HG03571 (cell line): Measurements from ENCODE around the gene SERGEF.

Experiments used
- ATAC-seq: cut with Tn5 transposase; IDR thresholded peaks from one replicate; pipeline ENCODE4 v1.9.1; 2021; ENCODE audit not compliant: unreplicated experiment

SERGEF gene

DNA sequence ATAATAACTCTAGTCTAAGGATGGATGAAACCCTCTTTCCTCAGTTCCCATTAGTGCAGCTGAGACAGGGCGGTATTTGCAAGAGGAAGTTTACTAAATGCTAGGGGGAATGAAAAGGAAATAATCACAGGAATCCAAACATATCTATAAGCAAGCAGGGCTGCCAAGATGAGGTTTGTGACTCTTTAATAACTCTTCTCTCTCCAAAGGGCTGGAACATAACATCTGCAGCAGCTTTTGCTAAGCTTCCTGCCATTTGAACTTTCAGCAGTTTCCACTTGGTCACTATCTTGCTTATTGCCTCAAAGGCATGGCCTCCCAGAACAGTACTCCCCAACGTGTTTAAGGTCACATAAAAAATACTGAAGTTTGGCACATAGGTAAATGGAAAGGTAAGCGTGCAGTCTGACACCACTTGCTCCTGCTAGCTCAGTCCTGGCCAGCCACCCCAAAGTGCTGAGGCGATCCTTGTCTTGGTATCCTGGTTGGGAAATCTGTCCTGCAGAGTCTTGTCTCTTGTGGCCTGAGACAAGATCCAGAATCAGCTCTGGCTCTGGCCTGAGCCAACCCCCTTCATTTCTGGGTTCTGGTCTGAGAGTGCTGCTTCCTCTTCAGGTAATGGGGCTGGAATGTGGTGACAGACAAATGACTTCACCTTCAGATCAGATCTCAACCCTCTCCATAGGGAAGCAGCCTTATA is 196.5 kb downstream of the SERGEF start:
- no peak for ATAC-seq

DNA sequence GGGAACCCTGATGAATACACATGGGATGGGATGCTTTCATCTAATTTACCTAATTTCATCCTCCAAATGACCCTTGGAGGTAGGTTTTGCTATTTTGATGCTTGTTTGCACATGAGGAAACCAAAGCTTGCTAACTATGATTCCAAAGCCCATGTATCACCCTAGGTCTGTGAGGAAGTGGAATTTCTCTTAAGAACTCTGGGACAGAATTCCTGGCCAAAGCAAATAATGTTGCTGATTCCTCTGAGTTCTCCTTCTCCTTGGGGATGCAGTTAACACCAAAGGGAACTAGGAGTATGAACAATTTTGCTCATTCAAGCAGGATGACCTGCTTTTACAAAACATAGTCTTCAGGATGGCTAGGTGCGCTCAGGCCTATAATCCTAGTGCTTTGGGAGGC is 198.3 kb downstream of the SERGEF start:
- ATAC-seq, result no peak

DNA sequence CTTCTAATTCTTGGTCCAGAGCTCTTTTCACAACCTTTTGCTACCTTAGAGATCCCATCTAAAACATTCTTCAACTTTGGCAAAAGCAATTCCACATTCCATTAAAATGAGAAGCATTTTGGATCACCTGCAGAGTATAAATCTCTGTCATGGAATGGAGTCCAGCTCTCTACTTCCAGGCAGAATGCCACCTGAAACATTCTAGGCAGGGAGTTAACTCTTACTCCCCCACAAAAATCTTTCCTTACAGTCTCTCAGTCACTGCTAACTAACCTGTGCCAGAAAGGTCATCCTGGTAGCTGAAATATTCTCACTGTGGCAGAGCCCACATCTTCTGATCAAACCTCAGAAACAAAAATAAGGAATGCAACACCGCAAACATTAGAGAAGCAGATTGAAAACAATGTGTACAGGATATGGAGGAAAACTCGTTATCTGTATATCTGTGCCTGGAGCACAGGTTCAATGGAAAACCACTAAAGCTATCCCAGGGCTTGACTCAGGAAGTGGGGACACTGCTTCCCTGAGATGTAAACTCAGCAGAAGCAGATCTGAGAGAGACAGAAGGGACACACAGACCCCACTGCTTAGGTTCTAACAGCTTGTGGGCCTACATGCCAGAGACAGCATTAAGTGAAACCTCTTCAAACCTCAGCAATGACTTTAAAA is 199.3 kb downstream of the SERGEF start:
- no peak for ATAC-seq

DNA sequence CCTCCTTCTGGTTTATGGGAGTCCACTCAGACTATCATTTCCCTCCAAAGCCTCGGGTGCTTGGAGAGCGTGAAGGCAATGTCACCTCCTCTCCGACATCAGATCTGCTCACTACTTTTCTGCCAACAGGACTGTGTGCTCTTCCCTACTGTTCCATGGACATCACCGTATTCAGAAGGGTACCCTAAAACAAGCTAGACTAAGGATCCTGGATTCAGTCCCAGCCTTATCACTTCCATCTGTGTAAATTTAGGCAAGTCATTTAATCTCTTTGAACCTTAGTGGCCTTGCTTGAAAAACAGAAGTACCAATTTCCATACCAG is 200.0 kb downstream of the SERGEF start:
- ATAC-seq, result no peak

DNA sequence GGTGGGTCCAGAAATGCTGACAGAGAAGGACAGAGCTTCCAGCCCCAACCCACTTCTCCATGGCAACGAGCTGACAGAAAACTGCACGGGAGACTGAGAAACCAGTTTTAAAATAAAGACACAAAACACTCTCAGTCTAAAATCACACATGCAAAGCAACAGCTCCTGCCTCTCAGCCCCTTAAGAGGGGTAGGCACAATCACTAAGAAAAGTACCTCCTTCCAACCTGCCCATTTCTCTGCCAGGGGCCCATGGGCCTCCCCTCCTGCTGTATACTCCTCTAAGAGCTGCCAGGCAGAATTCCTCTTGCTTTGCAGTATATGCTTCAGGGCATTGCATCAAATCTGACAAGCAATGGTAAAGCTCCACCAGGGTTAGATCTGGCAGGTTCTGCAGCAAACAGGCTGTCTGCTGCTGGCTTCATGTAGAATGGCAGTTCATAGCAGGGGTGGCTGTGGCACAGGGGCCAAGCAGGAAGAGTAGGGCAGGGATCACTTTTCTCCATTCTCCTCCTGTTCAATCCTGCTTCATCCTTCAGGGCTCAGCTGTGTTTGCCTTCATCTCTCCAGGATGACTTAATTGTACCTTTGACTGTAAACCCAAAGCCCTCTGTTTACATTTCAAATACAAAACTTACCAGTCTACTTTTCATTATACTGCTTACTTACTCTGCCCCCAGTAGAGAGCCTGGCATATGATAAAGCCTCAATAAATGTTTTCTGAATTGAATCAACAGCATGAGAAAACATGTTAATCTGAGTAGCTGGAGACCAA is 200.6 kb downstream of the SERGEF start:
- no peak for ATAC-seq

DNA sequence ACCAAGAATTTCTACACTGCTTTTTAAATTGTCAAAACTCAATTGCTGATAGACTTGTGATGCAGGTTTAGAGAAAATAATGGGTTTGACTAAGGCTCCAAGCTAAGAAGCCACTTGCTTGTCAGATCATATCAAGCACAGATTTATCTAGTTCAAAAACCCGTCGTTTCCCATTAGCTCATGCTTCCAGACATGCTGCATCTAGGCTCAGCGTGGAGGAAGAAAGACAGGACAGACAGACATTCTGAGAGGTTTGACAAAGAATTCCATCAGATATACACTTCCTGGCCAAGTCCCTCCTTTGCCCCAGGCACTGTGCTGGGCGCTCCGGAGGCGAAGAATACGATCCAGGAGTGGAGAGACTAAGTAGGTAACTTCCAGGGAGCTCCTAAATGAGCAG is 201.5 kb downstream of the SERGEF start:
- no peak for ATAC-seq

DNA sequence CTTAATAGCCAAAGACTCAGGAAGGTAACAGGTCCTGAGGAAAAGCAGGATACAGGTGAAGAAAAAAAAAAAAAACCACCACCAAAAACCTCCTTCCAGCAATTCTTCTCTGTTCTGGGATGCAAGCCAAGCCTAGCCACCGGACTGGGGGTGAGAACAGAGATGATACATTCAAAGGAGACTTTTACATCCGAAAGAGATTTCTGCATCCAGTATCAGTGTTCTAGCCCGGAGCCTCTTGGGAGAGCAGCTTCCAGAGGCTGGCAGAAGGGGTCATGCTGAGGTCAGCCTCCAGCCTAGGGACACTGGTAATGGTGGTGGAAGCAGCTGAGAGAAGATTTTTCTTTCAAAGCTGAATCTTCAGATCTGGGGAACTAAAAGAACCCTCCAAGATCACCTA is 202.1 kb downstream of the SERGEF start:
- ATAC-seq, result no peak

DNA sequence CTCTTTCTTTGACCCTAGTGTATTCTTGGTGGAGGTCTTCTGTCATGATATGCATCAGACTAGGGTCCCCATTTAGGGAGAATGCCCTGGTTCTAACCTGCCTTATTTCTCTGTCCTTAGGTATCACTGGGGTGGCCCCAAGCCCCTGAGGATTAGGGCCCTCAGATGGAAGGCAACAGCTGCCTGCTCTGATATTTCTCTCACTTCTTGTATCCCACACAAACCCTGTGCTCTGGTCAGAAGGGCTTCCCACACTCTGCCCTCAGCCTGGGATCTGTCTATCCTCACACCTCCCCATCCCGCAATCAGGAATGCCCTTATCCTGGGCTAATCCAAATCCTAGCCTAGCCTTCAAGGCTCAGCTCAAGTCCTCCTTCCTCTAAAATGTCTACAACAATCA is 202.8 kb downstream of the SERGEF start:
- no peak for ATAC-seq

DNA sequence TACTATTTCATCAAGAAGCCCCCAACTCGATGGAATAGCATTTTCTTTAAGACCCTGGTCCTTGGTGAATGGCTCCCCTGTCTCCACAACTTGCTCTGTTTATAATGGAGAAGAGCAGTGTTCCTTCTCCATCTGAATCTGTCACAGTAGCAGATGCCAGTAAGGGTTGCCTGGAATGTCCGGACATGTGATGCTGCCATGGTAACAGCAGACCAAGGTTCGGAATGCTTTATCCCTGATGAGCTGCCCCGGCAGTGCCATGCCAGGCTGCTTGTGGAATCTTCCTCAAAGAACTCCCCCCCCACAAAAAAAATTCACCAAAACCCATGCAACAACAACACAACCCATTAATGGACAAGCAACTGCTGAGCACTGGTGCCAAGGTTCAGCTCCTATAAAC is 205.8 kb downstream of the SERGEF start:
- ATAC-seq, result no peak

DNA sequence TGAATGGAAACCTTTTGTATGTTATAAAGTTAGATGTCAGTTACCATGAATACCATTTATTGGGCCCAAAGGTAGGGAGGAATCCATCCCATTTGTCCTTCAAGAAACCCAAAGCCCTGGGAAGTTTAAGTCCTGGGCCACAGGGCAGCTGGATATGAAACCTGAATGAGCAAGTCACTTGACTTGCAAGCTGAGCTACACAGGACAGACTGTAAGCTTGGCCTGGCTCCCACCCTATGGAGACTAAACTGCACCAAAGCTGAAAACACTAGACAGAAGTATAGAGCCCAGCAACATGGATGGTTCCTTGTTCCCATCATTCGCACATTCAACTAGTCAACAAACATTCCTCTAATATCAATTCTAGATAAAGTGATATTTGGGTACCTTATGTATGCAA is 207.0 kb downstream of the SERGEF start:
- ATAC-seq, result no peak

DNA sequence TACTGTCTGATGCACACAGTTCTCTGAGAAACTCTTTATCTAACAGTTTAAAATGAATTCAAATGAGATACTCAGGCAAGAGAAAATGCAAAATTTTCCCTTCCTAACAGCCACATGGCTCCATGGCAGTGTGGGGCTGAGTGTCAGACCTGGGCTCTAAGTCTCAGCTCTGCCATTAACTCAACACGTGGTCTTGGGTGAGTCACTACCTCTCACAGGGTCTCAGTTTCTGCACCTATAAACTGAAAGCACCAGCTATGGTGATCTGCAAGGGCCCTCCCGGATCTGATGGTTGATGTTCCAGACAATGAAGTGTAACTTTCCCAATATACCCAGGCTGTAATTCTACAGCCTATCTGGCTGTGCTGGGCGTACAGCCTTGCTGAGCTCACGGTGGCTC is 207.8 kb downstream of the SERGEF start:
- ATAC-seq, result no peak

DNA sequence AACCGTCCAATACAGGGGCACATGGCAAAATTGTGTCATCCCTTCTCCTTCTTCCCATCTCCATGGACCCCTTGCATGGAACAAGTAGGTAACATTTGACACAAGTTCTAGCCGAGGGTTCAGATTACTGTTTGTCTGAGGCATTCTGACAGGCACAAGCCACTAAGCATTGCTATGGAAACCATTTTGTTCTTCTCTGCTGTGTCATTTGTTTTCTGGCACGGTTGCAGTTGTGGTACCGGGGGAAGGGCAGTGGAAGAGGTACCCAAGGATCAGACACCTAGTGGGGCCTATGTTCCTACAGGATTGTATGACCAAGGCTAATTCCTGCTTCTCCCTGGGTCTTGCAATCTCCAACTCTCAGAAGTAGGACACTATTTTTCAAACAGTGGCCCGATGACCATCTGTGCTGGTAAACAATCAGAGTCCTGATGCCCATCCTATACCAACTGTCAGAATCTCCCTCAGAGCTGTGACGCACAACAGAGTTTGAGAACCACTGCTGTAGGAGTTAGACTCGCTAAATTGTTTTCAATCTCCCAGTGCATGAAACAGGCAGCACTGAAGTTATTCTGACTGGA is 209.0 kb downstream of the SERGEF start:
- ATAC-seq, result no peak

DNA sequence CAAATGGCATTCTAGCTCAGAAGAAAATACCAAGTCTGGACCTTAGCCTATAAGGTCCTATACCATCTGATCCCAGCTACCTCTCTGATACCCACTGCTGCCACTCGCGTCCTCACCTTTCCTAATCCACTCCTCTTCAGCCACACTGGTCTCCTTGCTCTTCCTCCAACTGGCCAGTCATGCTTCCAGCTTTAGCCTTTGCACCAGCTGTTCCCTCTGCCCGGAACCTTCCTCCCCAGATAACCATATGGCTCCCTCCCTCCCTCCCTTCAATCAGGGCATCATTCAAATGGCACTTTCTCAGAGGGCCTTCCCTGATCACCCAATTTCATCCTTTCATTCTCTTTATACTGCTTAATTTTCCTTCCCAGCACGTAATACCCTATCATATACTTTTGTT is 210.4 kb downstream of the SERGEF start:
- no peak for ATAC-seq

DNA sequence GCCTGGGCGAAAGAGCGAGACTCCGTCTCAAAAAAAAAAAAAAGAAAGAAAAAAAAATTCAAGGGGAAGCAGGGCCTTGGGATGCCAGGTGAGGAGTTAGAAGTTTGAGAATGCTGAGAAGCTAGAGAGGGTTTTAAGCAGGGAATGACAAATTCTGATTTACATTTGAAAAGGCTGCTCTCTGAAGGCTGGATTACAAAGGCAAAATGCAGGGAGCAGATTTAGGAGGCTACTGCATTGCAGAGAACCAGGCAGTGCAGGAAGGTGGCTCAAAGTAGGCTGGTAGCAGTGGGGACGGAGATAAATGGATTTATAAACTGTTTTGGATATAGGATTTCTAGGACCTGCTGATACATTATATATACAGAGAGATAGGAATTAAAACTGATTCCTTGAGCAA is 211.7 kb downstream of the SERGEF start:
- ATAC-seq, result no peak

DNA sequence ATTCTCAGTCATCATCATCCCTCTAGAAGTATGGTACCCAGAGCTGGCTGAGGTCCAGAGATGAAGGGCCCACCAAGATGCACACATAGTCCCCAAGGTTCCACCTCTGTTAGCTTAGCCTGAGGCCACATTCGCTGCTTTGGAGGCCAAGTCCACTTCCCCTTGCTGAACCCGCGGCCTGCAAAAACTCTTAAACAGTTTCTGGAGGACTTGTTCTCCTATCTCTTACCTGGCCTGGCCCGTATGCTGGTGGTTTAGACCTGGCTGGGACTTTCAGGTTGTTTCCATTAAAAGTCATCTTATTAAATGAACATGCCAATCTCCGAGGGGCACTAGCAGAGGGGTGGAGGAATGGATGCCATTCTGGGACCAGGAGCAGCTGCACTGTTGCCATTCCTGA is 213.7 kb downstream of the SERGEF start:
- no peak for ATAC-seq

DNA sequence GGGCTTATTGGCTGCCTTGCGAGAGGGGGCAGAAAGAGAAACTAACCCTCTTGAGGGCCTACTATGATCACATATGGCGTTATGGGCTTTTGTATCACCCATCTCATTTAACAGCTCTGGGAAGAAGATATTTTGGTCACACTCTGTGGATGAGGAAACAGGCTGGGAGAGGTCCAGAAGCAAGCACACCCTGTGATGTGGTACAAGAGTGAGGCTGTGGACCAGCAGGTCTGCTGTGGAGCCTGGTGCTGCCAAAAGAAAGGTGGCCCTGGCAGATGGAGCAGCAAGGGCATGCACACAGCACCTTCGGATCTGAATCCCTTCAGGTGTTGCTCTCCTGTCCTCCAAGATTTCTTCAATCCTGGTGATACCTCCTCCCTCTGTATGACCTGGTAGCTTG is 214.1 kb downstream of the SERGEF start:
- ATAC-seq, result no peak

DNA sequence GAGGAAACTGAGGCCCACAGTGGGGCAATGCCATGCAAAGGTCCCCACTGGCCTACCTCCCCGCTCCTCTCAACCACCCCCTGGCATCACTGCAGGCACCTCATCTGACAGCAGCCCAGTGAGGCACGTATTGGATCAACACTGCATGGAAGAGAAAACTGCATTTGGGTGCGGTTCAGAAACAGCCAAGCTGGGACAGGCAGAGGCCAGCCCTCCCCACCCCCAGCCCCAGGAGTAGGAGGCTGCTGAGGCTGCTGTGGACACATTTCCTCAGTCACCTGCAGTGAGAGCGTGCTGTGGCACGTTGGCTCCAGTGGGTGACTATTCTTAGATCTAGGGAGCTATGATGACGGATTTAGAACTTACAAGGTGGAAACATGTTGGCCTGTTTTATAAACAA is 214.6 kb downstream of the SERGEF start:
- no peak for ATAC-seq

DNA sequence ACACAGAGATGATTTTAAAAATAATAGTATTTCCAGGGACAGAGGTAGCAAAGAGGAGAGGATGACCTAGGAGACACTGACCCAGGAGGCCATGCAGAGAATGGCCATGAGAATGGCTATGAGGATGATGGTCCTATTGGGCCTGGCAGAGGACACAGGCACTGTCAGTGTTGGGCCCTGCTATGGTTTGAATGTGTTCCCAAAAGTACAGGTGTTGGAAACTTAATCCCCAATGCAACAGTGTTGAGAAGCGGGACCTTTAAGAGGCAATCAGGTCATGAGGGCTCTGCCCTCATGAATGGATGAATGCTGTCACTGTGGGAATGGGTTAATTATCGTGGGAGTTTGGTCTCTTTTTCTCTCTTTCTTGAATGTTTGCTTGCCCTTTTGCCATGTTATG is 216.7 kb downstream of the SERGEF start:
- ATAC-seq, result no peak

DNA sequence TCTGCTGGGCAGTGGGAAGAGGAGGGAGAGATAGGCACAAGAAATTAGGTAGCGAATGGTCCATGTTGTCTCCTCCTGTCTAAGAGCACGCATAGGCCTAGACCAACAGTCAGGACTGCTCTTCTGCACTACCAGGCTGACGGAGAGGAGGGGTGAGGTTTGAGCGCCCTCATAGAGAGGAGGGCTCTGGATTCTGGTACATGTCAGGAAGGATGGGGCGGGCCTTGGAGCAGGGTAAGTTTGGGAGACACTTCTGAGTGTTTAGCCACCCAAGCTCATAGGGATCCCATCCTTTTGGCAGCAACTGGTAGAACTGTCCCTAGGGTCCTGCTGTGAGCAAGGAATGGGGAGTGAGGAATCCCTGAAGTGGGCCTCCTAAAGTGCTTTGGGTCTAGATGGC is 217.9 kb downstream of the SERGEF start:
- ATAC-seq, result no peak

DNA sequence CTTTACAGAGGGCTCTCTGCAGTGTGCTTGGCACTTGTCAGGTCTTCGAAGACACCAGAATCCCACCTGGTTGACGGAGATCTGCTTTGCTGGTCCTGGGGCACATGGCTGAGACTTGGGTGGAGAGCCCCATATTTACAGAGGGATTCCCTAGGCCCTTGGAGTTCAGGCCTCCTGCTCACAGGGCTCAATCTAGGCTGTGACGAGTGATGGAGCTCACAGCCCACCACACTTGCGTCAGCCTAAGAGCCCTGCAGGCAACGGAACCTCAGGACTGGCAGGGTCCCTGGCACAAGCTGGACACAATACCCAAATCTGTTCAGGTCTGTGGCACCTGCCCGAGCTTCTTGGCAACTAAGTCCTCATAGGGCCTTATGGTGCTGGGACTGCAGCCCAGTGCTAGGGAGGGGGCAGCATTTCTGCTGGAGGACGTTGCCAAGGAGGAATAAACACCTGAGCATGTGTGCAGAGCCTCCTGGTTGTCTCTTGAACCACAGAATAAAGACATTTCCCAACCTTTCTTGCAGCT is 219.1 kb downstream of the SERGEF start:
- ATAC-seq, result no peak

DNA sequence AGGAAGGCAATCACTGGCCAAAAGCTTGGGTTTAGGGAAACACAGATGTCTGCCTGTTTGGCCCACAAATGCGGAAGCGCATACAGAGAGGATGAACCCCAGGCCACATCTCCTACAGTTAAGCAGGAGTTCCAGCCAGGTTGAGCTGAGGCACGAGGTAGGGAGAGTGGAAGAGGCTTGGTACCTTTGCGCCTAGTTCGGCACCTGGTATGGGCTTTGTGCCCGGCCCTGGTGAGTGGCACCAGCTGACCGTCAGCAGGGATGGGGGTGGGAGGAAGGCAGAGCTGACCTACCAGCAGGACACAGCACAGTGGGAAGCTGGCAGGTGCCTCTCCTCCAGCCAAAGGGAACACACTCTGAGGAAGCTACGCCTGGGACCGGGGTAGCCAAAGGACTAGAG is 220.7 kb downstream of the SERGEF start:
- ATAC-seq, result no peak

DNA sequence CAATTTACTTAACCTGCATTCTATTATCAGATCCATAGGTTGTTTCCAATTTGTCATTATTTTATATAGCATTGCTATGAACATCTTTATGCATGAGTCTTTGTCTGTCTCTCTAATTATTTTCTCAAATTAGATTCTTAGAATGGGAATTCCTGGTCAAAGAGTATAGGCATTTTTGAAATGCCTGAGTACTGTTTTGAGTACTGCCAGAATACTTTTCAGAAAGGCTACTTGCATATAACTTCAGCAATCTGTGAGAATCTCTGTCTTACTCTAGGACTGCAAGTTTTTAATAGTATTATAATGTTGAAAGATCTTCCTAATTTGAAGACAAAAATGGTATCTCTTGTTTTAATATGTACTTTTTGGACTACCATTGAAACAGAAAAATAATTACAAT is 221.7 kb downstream of the SERGEF start:
- ATAC-seq, result no peak
